Putamen (tissue), 1 donor: ENCODE measurements around the gene ANGPTL1.
"Not testable (repeated sequence)": the region's sequence is repeated elsewhere in the genome, so short reads cannot be mapped to it uniquely, and the experiment has no call there.

ENCODE experiments used
- DNase-seq: peaks from one replicate; pipeline ENCODE4 v3.0.0-alpha.2; 2016; ENCODE audit warnings: low spot score

The ANGPTL1 gene

DNA sequence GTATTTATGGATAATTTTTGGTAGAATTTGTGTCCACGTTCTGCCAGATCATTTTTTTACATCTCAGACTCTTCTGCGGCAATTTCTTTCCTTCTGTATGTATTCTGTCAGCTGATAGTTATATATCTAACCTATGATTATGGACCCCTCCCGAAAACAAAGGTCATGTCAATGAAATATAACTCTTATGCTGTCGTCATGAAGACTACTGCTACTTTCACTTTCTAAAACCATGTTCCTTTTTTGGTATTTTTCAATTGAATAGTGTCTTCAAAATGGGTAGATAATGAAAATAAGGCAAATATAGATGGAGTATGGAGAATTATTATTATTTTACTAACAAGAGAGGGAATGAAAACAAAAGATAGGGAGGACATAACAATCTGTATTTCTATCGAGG, 3.2 kb downstream of the ANGPTL1 start:
- DNase-seq = no peak

DNA sequence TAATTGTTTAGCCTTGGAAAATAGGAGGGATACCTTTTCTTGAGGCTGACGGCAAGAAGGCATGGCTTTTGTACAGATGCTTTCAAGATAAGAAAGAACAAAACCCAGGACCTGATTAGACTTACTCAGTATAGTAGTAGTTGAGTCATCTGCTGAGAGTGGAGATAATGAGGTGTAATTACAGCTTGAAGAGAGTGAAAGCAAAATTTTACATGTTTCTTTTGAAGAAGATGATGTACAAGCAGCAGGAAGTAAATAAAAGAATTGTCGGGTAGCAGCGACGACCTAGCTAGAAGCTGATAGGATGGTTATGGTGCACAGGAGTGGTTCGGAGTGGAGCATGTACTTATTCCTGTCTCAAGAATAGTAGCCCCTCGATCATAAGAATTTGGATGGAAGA, 6.6 kb downstream of the ANGPTL1 start:
- no peak for DNase-seq

GRCh38 chr1:178862864-178863263, 8.0 kb downstream of the ANGPTL1 start:
- no peak for DNase-seq

DNA sequence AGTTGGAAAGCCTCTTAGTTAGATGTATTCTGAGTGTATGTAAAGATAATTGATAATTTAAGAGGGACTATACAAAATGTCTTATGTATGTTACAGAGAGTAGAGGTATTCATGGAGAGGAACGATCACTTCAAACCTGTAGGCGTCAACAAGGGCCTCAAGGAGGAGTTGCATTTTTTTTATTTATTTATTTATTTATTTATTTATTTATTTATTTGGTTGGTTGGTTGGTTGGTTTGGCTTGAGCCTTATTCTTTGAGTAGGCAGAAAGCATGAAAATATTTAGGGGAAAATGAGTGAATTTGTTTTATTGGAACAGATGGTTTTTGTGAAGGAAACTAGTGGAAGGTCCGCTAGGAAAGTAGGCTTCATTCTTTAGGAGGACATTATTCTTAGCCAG, 8.5 kb downstream of the ANGPTL1 start:
- no peak for DNase-seq

DNA sequence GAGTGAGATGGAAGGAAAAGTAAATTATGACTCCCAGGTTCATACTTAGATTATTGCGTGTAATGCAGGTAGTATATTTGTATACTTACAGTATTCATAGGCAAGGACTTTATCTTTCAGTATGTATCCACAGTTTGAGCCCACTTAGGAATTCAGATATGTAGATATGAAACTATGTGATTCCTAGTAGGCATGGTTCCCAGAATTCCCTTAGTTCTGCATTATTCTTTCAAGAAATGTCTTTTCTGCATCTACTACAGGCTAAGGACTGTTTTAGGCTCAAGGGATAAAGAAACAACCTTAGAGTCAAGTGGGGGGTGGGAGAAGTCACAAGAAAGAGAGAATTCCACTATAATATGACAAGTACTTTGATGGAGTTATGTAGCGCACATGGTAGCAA, 13.8 kb downstream of the ANGPTL1 start:
- DNase-seq = no peak

GRCh38 chr1:178849918-178850317, 21.0 kb downstream of the ANGPTL1 start:
- DNase-seq = no peak

- not testable (repeated sequence) for DNase-seq
These were observed 23.0 kb downstream of the ANGPTL1 start for GRCh38 chr1:178847919-178848318.

GRCh38 chr1:178847396-178847849, 23.5 kb downstream of the ANGPTL1 start:
- DNase-seq = no peak

DNA sequence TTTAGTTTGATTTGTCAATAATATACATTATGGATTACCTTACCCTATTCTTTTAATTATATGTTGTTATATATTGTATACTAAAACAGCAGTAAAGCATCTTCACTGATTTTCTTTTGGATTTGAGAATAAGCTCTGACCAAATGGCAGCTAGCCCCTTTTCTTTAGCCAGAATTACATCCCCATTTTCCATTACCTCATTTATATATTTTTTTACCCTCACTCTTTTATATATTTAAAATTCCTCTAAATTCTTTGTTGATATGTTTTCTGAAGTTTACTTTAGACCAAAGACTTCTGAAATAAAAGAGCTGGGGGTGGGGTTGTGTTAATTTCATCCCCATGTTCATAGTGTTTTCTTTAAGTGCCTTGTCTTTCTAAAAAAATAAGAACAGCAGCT, 24.6 kb downstream of the ANGPTL1 start:
- no peak for DNase-seq

- DNase-seq = no peak
These were observed 26.4 kb downstream of the ANGPTL1 start for GRCh38 chr1:178844436-178844835.

- DNase-seq = no peak
These were observed 45.7 kb downstream of the ANGPTL1 start for GRCh38 chr1:178825167-178825566.

DNA sequence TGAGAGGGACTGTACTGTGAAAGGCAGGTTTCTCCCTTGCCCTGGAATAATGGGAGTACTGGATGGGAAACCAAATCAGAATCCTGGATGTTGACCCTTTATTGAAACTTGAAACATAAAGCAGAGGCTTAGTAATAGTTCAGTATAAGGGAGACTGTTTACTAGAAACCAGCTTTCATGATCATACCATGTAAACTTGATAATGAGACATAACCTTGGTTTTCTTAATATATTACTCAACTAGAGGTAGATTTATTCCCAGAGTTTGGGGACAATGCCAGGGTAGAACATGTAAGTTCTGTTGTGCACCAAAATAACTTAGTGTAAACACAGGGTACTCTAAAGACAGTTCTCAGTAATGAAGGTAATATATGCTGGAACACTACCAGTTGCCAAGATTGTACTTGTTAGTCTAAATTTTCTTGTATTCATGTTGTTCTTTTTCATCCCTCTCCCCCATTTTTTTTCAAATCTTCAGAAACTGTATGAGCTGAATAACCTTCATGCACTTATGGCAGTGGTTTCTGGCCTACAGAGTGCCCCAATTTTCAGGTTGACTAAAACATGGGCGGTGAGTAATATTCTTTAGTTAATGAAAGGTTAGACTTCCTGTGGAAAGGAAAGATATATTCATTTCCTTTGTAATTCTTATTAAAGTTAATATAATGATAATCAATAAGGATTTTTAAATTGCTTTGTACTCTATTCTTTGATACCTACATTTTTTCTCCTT, 49.6 kb downstream of the ANGPTL1 start:
- no peak for DNase-seq

GRCh38 chr1:178819123-178819522, 51.8 kb downstream of the ANGPTL1 start:
- DNase-seq = no peak

DNA sequence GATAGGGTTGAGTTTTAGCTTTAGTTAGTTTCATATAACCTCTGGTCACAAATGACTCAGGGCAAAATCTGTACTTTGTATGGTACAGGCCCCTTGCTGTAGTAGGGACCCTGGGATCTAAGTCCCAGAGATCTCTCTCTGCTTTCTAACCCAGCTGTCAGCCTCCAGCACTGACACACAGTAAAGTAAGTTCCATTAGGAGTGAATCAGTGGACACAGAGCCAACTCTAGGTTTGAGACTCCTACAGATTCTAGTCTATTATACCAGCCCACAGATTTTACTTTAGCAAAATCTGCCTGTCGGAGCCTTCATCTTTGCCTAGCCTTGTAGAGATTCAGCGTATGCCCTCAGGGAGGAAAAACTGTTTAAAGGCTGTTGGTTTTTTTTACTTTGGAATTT, 52.5 kb downstream of the ANGPTL1 start:
- no peak for DNase-seq

- DNase-seq = no peak
These were observed 60.3 kb downstream of the ANGPTL1 start for GRCh38 chr1:178810585-178810984.

DNA sequence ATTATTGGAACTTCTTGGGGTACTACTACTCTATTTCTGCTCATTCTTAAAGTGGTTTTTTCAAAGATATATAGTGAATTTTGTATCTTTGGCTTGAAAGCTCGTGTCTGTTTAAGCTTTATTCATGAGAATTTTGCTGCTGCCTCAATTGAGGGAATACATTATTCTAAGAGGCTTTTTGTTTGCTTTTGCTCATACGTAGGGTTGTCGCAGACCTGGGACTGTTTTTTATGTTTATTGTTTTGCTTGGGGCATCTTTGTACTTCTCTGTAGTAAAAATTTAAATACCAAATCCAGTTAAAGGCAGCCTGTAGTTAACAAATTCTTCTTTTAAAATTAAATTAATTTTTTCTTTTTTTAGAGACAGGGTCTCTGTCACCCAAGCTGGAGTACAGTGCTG, 62.3 kb downstream of the ANGPTL1 start:
- DNase-seq = no peak

- DNase-seq = no peak
These were observed 64.1 kb downstream of the ANGPTL1 start for GRCh38 chr1:178806665-178807300.

GRCh38 chr1:178802873-178803272, 68.0 kb downstream of the ANGPTL1 start:
- DNase-seq = no peak
